Measurements from ENCODE around the gene NLN. TPM values are rescaled to one million over a fixed set of nuclear protein-coding genes. Genes with fewer than 3 reads are reported as not detected.
A peak's percentile ranks its signal among the peaks of the same experiment; 100 is the strongest.

Gene NLN
- total and polyA plus RNA-seq, 9 of the 15 experiments (the other 6 are each of a cell fraction or from before 2014, with no cell fraction given) = 6.9 to 45.2 (median 28.8) TPM

DNA sequence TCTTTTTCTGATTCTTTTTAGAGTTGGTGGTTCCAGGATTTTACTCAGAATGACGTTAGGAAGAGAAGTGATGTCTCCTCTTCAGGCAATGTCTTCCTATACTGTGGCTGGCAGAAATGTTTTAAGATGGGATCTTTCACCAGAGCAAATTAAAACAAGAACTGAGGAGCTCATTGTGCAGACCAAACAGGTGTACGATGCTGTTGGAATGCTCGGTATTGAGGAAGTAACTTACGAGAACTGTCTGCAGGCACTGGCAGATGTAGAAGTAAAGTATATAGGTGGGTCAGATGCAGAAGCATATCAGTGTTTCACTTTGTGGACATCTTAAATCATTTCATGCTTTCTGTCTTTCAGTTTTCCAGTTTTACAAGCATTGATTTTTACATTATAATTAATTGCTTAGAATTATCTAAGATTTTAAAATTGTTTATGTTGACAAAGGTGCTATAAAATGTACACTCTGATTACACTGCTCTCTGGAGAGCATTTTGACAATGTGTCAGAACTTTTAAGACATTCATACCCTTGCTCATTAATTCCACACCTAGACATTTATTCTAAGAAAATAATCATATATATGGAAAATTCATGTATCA is 36.6 kb downstream of the NLN start (continued):
- TF ChIP-seq, protein P1, sequence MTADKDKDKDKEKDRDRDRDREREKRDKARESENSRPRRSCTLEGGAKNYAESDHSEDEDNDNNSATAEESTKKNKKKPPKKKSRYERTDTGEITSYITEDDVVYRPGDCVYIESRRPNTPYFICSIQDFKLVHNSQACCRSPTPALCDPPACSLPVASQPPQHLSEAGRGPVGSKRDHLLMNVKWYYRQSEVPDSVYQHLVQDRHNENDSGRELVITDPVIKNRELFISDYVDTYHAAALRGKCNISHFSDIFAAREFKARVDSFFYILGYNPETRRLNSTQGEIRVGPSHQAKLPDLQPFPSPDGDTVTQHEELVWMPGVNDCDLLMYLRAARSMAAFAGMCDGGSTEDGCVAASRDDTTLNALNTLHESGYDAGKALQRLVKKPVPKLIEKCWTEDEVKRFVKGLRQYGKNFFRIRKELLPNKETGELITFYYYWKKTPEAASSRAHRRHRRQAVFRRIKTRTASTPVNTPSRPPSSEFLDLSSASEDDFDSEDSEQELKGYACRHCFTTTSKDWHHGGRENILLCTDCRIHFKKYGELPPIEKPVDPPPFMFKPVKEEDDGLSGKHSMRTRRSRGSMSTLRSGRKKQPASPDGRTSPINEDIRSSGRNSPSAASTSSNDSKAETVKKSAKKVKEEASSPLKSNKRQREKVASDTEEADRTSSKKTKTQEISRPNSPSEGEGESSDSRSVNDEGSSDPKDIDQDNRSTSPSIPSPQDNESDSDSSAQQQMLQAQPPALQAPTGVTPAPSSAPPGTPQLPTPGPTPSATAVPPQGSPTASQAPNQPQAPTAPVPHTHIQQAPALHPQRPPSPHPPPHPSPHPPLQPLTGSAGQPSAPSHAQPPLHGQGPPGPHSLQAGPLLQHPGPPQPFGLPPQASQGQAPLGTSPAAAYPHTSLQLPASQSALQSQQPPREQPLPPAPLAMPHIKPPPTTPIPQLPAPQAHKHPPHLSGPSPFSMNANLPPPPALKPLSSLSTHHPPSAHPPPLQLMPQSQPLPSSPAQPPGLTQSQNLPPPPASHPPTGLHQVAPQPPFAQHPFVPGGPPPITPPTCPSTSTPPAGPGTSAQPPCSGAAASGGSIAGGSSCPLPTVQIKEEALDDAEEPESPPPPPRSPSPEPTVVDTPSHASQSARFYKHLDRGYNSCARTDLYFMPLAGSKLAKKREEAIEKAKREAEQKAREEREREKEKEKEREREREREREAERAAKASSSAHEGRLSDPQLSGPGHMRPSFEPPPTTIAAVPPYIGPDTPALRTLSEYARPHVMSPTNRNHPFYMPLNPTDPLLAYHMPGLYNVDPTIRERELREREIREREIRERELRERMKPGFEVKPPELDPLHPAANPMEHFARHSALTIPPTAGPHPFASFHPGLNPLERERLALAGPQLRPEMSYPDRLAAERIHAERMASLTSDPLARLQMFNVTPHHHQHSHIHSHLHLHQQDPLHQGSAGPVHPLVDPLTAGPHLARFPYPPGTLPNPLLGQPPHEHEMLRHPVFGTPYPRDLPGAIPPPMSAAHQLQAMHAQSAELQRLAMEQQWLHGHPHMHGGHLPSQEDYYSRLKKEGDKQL (CRISPR knock-in tag; IDR thresholded peaks at IDR 0.05; ENCODE audit: borderline replicate concordance) = no peak

DNA sequence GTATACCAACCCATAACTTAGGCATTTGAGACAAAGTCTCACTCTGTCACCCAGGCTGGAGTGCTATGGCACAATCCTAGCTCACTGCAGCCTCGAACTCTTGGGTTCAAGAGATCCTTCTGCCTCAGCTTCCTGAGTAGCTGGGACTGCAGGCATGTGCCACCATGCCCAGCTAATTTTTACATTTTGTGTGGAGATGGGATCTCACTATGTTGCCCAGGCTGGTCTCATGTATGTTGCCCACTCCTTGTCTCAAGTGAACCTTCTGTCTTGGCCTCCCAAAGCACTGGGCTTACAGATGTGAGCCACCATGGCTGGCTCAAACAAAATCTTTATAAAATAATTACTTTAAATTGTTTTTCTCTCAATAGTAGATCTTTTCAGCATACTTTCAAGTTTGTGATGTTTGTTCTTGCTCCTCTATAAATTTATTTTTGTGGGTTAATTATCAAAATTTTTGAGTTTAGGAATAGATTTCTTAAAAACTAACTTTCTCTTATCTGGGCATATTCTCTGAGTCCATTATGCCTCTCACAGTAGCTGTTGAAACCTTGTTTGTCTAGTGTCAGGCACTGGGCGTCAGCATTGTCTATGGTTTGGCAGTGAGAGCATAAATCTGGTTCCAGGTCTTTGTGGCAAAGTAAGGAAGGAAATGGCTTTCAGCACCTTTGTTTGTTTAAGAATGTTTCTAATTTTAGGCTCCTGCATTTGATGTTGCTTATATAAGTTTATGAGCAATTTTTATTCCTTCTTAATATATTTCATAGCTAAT is 38.7 kb downstream of the NLN start:
- WGBS (ENCODE audit: insufficient coverage, low coverage, missing lambda C conversion rate) = 83% methylated on average over 2 of the region's 2 CpGs
- Histone ChIP-seq H3K4me3 (no peak overlapping the region), H3K36me3 (ENCODE audit: control insufficient read depth, insufficient read depth, low read length) (peaks cover 26% of the 10 kb centered on the region), H2AFZ (ENCODE audit: low read depth, low read length) (no peak overlapping the region), H3K27me3 (ENCODE audit: control insufficient read depth in 2 of 2, insufficient read depth in 2 of 2, low read length in 2 of 2) (no peaks in the 10 kb centered on the region), H3K9me1 (ENCODE audit: control insufficient read depth, insufficient read depth, low read length) (no peaks in the 10 kb centered on the region), H3K79me2 (ENCODE audit: control insufficient read depth, insufficient read depth, low read length) (peaks cover 5% of the 10 kb centered on the region; the same call in 2 of the 3 replicates), H3K4me1 (replicated peaks in 1 of 2; ENCODE audit: control insufficient read depth in 2 of 2, insufficient read depth in 2 of 2, low read length in 2 of 2) (no peaks in the 10 kb centered on the region), H3K27ac (ENCODE audit: extremely low read depth, low read depth, low read length) (no peak overlapping the region), H4K20me1 (replicated peaks; ENCODE audit: control insufficient read depth, insufficient read depth, low read length) (no peaks in the 10 kb centered on the region), H3K9ac (ENCODE audit: insufficient read depth in 1 of 2, low read depth in 2 of 2, low read length in 2 of 2) (no peak overlapping the region), H3K4me2 (ENCODE audit: insufficient read depth, low read length) (no peak overlapping the region), H3K9me3 (replicated peaks; ENCODE audit: control insufficient read depth, insufficient read depth, low read depth, low read length) (no peaks in the 10 kb centered on the region)
- in situ Hi-C loops (cut with MboI) (no loop called here), intact Hi-C loops (cut with micrococcal nuclease) (no loop called here)
- no peak for ATAC-seq
- BruUV-seq (replicated peaks) = no TSS peak
- DNase-seq (ENCODE audit: extremely low read depth in 1 of 4, low spot score in 3 of 4) = no peak
- FAIRE-seq = no peak
- TF ChIP-seq, protein P2, sequence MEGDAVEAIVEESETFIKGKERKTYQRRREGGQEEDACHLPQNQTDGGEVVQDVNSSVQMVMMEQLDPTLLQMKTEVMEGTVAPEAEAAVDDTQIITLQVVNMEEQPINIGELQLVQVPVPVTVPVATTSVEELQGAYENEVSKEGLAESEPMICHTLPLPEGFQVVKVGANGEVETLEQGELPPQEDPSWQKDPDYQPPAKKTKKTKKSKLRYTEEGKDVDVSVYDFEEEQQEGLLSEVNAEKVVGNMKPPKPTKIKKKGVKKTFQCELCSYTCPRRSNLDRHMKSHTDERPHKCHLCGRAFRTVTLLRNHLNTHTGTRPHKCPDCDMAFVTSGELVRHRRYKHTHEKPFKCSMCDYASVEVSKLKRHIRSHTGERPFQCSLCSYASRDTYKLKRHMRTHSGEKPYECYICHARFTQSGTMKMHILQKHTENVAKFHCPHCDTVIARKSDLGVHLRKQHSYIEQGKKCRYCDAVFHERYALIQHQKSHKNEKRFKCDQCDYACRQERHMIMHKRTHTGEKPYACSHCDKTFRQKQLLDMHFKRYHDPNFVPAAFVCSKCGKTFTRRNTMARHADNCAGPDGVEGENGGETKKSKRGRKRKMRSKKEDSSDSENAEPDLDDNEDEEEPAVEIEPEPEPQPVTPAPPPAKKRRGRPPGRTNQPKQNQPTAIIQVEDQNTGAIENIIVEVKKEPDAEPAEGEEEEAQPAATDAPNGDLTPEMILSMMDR (IDR thresholded peaks at IDR 0.05 in 2 of 3, conservative IDR thresholded peaks at IDR 0.05 in 1 of 3; ENCODE audit: insufficient read depth in 2 of 3, low read depth in 1 of 3, low read length in 3 of 3) = peak in 1 of 3 experiments; percentile 2; a peak in 1 of 6 replicates
- peak in 1 of 2 experiments; percentile 34; a peak in 2 of 4 replicates for TF ChIP-seq RAD21 (CRISPR knock-in tag; conservative IDR thresholded peaks at IDR 0.05 in 1 of 2, IDR thresholded peaks at IDR 0.05 in 1 of 2)
- TF ChIP-seq TCF7 (IDR thresholded peaks at IDR 0.05; ENCODE audit: borderline replicate concordance) = no peak
- ChIA-PET POLR2A (no interaction called here), CTCF (ENCODE audit: low intra/inter-chr PET ratio) (no interaction called here)
